ENCODE results near the gene ZMIZ1. TPM values are rescaled to one million over a fixed set of nuclear protein-coding genes. Genes with fewer than 3 reads are reported as not detected.
A peak's percentile ranks its signal among the peaks of the same experiment; 100 is the strongest.

Gene ZMIZ1
- total and polyA plus RNA-seq, 5 donors: 38.0 to 83.1 (median 71.1) TPM

DNA sequence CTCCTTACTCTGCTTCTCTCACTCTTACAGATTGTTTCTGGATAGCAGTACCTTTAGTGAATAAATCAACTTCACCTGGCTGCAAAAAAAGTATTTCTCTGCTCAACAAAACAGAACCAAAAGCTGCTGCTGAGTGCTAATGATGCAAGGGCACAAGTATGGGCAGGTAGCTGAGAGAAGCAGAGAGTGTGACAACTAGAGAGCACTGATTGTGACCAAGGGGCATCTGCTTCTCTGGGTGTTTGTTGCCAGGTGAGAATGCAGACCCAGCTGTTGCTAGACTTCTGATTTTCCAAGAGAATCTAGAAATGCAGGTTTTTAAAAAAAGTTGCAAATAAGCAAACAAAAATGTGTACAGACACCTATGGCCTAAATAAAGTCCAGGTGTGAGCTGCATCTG lies 253.2 kb downstream of the ZMIZ1 start:
- Histone ChIP-seq H3K9me3 (ENCODE audit: control insufficient read depth, low read length) (no peaks in the 10 kb centered on the region), H3K27ac (ENCODE audit: low read length) (no peak overlapping the region), H3K4me3 (ENCODE audit: low read length) (no peak overlapping the region), H3K27me3 (ENCODE audit: control insufficient read depth, insufficient read depth) (no peaks in the 10 kb centered on the region), H3K4me1 (ENCODE audit: control insufficient read depth, insufficient read depth, low read length) (peaks cover 4% of the 10 kb centered on the region)
- ATAC-seq: no peak
- intact Hi-C loops (cut with DNase I): no loop called here
- DNase-seq: no peak

DNA sequence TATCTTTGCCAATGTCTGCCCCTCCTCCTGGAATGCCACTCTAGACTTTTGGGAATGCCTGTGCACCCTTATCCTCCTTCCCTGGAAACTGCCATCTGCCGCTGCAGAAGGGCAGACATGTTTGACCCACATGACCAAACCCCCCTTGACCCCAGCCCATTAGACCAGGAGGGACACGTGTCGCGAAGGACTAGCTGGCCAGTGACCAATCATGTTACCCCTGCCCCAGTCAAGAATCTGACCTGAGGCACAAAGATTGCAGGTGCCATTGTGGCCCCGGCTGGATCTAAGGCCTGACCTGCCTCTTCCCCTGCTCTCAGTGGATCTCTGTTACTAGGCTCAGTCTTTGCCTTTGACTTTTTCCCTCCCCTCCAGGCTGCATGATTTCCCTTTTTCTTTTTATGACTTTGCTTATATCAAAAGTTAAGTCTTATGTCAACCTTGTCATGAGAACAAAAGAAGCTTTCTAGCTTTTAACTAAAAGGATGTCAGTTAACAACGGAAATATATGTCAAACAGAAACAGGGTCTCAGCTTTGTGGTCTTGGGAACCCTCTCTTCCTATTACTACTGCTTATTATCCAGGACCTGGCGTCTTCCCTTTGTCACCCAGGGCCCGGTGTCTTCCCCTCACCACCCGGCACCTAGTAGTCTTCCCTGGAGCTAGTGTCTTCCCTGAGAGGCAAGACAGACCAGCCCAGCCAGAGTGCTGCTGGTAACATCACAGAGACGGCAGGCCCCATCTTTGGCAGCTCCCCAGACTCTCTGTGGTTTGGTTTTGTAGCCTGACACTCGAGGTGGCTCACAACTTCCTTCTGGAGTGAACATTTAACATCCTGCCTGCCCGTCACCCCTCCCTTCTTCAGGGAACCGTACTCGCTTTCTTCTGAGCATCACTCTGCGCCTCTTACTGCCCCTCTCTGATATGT lies 254.1 kb downstream of the ZMIZ1 start:
- 75% methylated on average over 15 of the region's 15 CpGs for WGBS
- Histone ChIP-seq H3K9me3 (ENCODE audit: control insufficient read depth, low read length) (no peaks in the 10 kb centered on the region), H3K27me3 (ENCODE audit: control insufficient read depth, insufficient read depth) (no peaks in the 10 kb centered on the region), H3K4me1 (ENCODE audit: control insufficient read depth, insufficient read depth, low read length) (no peaks in the 10 kb centered on the region), H3K27ac (ENCODE audit: low read length) (no peak overlapping the region), H3K4me3 (ENCODE audit: low read length) (no peak overlapping the region)
- intact Hi-C loops (cut with DNase I): no loop called here
- ATAC-seq: peak in 1 of 2 donors; percentile 12
- DNase-seq: peak; percentile 39 to 75 (median 70)

DNA sequence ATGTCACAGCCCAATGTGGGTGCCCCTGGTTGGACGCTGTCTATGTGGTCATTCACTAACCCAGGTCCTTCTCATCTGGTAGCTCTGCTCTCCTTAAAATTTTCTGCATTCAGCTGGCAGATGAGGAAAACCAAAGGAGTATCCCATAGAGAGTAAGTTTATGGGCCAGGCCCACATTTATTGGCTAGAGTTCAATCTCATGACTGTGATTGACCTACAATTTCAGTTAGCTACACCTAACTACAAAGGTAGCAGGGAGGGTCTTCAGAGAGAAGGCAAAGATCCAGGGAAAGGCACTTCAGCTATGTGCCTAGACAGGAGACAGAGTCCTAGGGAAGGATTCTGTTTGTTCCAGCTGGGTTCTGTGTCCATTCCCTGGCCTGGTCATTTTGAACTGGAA lies 254.8 kb downstream of the ZMIZ1 start:
- H3K9me3 ChIP-seq (ENCODE audit: control insufficient read depth, low read length): no peaks in the 10 kb centered on the region
- H3K27me3 ChIP-seq (ENCODE audit: control insufficient read depth, insufficient read depth): no peaks in the 10 kb centered on the region
- ATAC-seq: no peak
- H3K4me1 ChIP-seq (ENCODE audit: control insufficient read depth, insufficient read depth, low read length): no peaks in the 10 kb centered on the region
- H3K27ac ChIP-seq (ENCODE audit: low read length): no peak overlapping the region
- no peak overlapping the region for H3K4me3 ChIP-seq (ENCODE audit: low read length)
- DNase-seq: no peak
- intact Hi-C loops (cut with DNase I): no loop called here
- 91% methylated on average over 1 of the region's 1 CpG for WGBS

DNA sequence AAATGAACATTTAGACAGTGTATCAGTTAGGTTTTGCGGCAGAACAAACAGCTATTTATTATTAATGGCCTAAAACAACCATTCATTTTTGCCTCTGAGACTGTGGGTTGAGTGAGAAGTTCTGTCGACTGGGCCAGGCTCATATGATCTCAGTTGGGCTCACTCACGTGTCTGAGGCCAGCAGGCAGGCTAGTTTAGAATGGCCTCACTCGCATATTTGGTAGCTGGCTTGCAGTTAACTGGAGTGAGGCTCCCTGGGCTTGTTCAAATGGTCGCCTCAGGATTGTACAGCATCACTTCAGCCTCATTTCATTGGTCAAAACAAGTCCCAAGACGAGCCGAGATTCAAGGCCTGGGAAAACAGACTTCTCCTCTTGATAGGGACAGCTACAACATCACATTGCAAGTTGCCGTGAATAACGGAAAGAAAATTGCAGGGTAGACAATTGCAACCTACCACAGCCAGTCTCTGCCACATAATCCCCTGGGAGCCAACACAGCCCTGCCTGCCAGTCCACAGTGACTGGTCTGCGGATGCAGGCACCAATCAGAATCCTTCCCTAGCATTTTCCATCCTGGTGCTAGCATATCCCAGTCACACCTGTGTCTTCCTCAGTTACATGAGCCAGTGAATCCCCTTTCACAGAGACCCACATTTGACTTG lies 255.4 kb downstream of the ZMIZ1 start:
- DNase-seq (no peak), ATAC-seq (no peak)
- intact Hi-C loops (cut with DNase I): no loop called here
- no peaks in the 10 kb centered on the region for H3K27me3 ChIP-seq (ENCODE audit: control insufficient read depth, insufficient read depth)
- H3K9me3 ChIP-seq (ENCODE audit: control insufficient read depth, low read length): no peaks in the 10 kb centered on the region
- H3K4me1 ChIP-seq (ENCODE audit: control insufficient read depth, insufficient read depth, low read length): no peaks in the 10 kb centered on the region
- H3K27ac ChIP-seq (ENCODE audit: low read length): no peak overlapping the region
- 78% methylated on average over 10 of the region's 10 CpGs for WGBS
- no peak overlapping the region for H3K4me3 ChIP-seq (ENCODE audit: low read length)

DNA sequence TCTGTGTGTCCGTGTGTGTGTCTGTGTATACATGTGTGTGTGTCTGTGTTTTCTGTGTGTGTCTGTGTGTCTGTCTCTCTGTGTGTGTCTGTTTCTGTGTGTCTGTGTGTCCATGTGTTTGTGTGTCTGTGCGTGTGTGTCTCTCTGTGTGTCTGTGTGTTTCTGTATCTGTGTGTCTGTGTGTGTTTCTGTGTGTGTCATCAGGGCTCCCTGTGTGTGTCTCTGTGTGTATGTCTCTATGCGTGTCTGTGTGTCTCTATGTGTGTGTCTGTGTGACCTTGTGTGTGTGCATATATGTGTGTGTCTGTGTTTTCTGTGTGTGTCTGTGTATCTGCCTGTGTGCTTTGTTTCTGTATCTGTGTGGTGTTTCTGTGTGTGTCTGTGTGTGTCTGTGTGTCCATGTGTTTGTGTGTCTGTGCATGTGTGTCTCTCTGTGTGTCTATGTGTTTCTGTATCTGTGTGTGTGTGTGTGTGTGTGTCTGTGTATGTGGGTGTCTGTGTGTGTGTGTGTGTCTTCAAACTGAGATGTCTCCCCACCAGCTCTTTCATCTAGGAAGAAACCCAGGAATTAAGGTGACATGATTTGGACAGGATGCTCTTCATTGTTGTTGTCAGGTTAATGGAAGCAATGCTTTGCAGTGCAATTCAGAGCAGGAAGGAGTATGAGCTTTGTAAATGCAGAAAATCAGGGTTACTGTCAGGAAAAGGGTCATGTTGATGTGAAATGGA lies 257.8 kb downstream of the ZMIZ1 start:
- Histone ChIP-seq H3K4me1 (ENCODE audit: control insufficient read depth, insufficient read depth, low read length) (no peaks in the 10 kb centered on the region), H3K9me3 (ENCODE audit: control insufficient read depth, low read length) (no peaks in the 10 kb centered on the region), H3K27me3 (ENCODE audit: control insufficient read depth, insufficient read depth) (no peaks in the 10 kb centered on the region), H3K4me3 (ENCODE audit: low read length) (no peak overlapping the region), H3K27ac (ENCODE audit: low read length) (no peak overlapping the region)
- 93% methylated on average over 3 of the region's 3 CpGs for WGBS
- ATAC-seq (no peak), DNase-seq (no peak)
- intact Hi-C loops (cut with DNase I): no loop called here

DNA sequence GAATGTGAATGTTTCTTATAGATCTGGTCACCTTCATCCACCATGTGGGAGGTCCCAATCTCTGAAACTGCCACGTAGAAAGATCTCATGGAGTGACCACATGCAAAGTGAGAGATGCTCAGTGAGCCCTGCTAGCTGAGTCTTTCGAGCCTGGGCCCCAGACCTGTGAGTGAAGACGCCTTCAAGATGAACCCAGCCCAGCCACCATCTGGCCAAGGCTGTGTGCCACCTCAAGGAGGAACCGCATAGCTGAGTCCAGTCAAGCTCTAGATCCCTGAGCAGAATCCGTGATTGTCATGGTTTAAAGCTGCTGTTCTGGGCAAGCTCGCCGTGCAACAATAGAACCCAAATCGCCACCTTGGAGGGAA lies 258.3 kb downstream of the ZMIZ1 start:
- ATAC-seq (no peak), DNase-seq (no peak)
- intact Hi-C loops (cut with DNase I): no loop called here
- Histone ChIP-seq H3K27ac (ENCODE audit: low read length) (no peak overlapping the region), H3K4me3 (ENCODE audit: low read length) (no peak overlapping the region), H3K4me1 (ENCODE audit: control insufficient read depth, insufficient read depth, low read length) (no peaks in the 10 kb centered on the region), H3K27me3 (ENCODE audit: control insufficient read depth, insufficient read depth) (no peaks in the 10 kb centered on the region), H3K9me3 (ENCODE audit: control insufficient read depth, low read length) (no peaks in the 10 kb centered on the region)
- WGBS: 93% methylated on average over 8 of the region's 8 CpGs

DNA sequence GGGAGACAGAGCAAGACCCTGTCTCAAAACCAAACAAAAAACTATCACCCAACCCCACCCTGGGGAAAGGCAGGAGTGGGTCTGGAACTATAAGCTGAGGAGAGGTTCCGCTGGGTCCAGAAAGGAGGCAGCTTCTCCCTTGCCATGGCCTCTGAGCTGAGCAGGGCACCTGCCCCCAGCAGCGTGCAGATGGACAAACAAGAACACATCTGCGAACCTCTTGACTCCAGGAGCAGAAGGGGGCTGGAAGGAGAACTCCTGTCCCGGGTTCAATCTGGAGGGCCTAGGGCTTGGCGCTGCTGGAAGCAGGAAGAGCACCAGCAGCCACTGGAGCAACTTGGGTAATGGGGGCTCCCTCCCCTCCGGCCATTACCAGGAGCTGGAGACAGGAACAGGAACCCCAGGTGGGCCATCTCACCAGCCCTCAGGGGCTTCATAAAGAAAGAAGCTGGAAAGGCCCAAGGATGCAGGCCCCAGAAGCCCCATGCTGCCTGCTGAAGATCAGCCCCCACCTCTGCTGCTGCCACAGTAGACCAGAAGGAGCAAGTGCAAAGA lies 259.5 kb downstream of the ZMIZ1 start:
- DNase-seq (no peak), ATAC-seq (no peak)
- Histone ChIP-seq H3K27me3 (ENCODE audit: control insufficient read depth, insufficient read depth) (no peaks in the 10 kb centered on the region), H3K9me3 (ENCODE audit: control insufficient read depth, low read length) (no peaks in the 10 kb centered on the region), H3K4me1 (ENCODE audit: control insufficient read depth, insufficient read depth, low read length) (no peaks in the 10 kb centered on the region), H3K27ac (ENCODE audit: low read length) (no peak overlapping the region), H3K4me3 (ENCODE audit: low read length) (no peak overlapping the region)
- intact Hi-C loops (cut with DNase I): no loop called here
- WGBS: 89% methylated on average over 6 of the region's 6 CpGs

DNA sequence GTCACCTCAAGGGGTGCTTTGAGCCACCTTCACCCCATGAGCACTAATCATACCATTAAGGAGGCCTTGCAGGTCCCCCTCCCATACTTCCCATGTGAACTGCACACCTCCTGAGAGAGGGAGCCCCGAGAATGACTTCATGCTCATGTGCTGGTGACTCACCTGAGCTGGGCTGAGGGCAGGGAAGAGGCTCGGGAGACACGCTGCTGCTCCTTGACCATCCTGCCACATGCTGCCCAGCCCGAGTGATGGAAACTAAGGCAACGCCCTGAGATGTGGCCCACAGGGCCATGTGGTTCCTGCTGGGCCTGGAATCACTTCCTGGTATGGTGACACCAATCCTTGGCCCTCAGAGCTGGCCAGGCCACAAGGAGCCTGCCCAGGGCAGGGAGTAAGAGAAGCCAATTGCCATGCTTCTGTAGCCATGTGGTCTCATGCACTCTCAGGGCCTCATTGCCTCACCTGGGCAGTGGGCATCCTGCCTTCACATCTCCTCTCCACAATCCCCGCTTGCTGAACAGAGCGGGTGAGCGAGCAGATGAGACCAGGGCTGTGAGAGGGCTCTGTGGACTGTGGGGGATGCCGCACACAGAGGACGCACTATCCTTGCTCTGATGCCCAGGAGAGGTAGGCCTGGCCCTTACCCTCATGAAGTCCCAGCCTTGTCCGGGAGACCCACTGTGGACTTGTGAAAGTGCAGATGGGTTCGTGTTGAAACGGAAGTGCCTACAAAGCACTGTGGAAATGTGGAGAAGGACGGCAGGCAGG lies 260.2 kb downstream of the ZMIZ1 start:
- Histone ChIP-seq H3K9me3 (ENCODE audit: control insufficient read depth, low read length) (no peaks in the 10 kb centered on the region), H3K27me3 (ENCODE audit: control insufficient read depth, insufficient read depth) (no peaks in the 10 kb centered on the region), H3K27ac (ENCODE audit: low read length) (no peak overlapping the region), H3K4me1 (ENCODE audit: control insufficient read depth, insufficient read depth, low read length) (no peaks in the 10 kb centered on the region), H3K4me3 (ENCODE audit: low read length) (no peak overlapping the region)
- intact Hi-C loops (cut with DNase I): no loop called here
- no peak for ATAC-seq
- DNase-seq: no peak
- 90% methylated on average over 14 of the region's 14 CpGs for WGBS

DNA sequence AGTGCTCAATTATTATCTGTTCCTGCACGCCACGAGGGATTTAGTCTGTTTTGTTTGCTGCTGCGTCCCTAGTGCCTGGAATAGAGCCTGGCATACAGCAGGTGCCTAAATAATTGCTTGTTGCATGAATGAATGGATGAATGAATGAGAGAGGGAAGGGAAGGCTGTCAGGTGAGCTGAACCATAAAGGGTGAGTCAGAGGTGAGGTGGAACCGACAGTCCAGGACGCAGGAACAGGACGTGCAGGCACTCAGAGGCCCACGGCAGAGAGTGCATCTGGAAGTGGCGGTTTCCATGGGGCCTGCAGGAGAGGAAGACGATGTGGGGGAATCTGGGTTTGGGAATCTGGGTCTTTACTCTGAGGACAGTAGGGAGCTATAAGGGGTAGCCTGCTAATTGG lies 260.8 kb downstream of the ZMIZ1 start:
- Histone ChIP-seq H3K9me3 (ENCODE audit: control insufficient read depth, low read length) (no peaks in the 10 kb centered on the region), H3K4me3 (ENCODE audit: low read length) (no peak overlapping the region), H3K27ac (ENCODE audit: low read length) (no peak overlapping the region), H3K27me3 (ENCODE audit: control insufficient read depth, insufficient read depth) (no peaks in the 10 kb centered on the region), H3K4me1 (ENCODE audit: control insufficient read depth, insufficient read depth, low read length) (no peaks in the 10 kb centered on the region)
- intact Hi-C loops (cut with DNase I): no loop called here
- 92% methylated on average over 9 of the region's 9 CpGs for WGBS
- no peak for ATAC-seq
- no peak for DNase-seq

DNA sequence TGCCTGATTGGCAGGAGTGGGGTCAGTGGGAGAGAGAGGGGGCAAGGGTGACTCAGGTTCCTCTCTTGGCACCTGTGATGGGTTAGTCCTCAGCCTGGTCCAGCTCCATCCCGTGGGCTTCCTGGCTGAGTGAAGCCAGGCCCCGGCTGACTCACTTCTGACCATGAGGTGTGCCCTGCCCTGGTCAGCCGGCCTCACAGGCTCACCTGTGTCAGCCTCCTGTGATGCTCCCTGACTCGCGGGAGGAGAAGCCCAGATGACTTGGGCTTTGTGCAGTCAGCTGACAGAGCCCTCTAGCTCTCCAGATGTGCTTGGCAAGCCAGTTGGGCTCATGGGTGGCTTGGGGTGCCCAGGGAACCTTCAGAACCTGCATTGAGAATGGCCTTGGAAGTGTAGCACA lies 262.5 kb downstream of the ZMIZ1 start:
- no peaks in the 10 kb centered on the region for H3K4me1 ChIP-seq (ENCODE audit: control insufficient read depth, insufficient read depth, low read length)
- H3K27ac ChIP-seq (ENCODE audit: low read length): no peak overlapping the region
- 94% methylated on average over 5 of the region's 5 CpGs for WGBS
- intact Hi-C loops (cut with DNase I): no loop called here
- H3K27me3 ChIP-seq (ENCODE audit: control insufficient read depth, insufficient read depth): no peaks in the 10 kb centered on the region
- DNase-seq (no peak), ATAC-seq (no peak)
- H3K9me3 ChIP-seq (ENCODE audit: control insufficient read depth, low read length): no peaks in the 10 kb centered on the region
- no peak overlapping the region for H3K4me3 ChIP-seq (ENCODE audit: low read length)
